Measurements from ENCODE around the gene NOTCH3. TPM values are rescaled to one million over a fixed set of nuclear protein-coding genes. Genes with fewer than 3 reads are reported as not detected.

Gene NOTCH3
- total RNA-seq, 1 donor from 2014 or later: 0.13 TPM

Other genes with a start within 250 kb of the NOTCH3 start
- not detected in 2 replicates for gene SLC1A6, start 221.1 kb downstream of the NOTCH3 start, total RNA-seq
- not detected in 2 replicates for gene CASP14, start 151.5 kb downstream of the NOTCH3 start, total RNA-seq
- not detected in 2 replicates for gene OR1I1, start 118.8 kb downstream of the NOTCH3 start, total RNA-seq
- gene SYDE1, start 93.6 kb downstream of the NOTCH3 start, total RNA-seq: 7.7 and 15.8 TPM in 2 replicates
- gene EPHX3, start 31.5 kb upstream of the NOTCH3 start, total RNA-seq: under 0.01 TPM in 1 of 2 replicates, not detected in the other
- gene BRD4, start 131.5 kb upstream of the NOTCH3 start, total RNA-seq: 7.4 and 11.5 TPM in 2 replicates
- gene AKAP8, start 178.8 kb upstream of the NOTCH3 start, total RNA-seq: 12.8 and 13.9 TPM in 2 replicates
- 33.0 and 41.5 TPM in 2 replicates for gene AKAP8L, start 218.0 kb upstream of the NOTCH3 start, total RNA-seq
- 4.4 and 9.2 TPM in 2 replicates for gene WIZ, start 249.0 kb upstream of the NOTCH3 start, total RNA-seq